Upper lobe of left lung (tissue), 6 donors: Measurements from ENCODE around the gene ZMYND12. TPM values are rescaled to one million over a fixed set of nuclear protein-coding genes. Genes with fewer than 3 reads are reported as not detected.

Experiments
- ATAC-seq, 2 donors: fragments of 200-7000 bp; cut with Tn5 transposase; one replicate each; pipeline ENCODE4 v1.9.1; 2022; ENCODE audit warnings: mild to moderate bottlenecking in 2 of 2, moderate library complexity in 2 of 2; ENCODE audit not compliant: low FRiP score in 2 of 2
- DNase-seq, 2 donors: peaks; one replicate each; pipeline ENCODE4 v3.0.0-alpha.2; 2019 to 2020
- H3K27ac ChIP-seq, 4 donors: fragments of 200-600 bp; sonication (generic); one replicate each; pipeline ENCODE4 v1.5.1; 2016 to 2019
- H3K27me3 ChIP-seq, 4 donors: fragments of 200-600 bp; sonication (generic); one replicate each; pipeline ENCODE4 v1.5.1; 2017 to 2019
- H3K36me3 ChIP-seq, 4 donors: fragments of 200-600 bp; sonication (generic); one replicate each; pipeline ENCODE4 v1.5.1; 2016 to 2019
- H3K4me1 ChIP-seq, 4 donors: fragments of 200-600 bp; sonication (generic); one replicate each; pipeline ENCODE4 v1.5.1; 2018 to 2019
- H3K4me3 ChIP-seq, 4 donors: fragments of 200-600 bp; sonication (generic); one replicate each; pipeline ENCODE4 v1.5.1; 2017 to 2019; ENCODE audit warnings: mild to moderate bottlenecking in 2 of 4, moderate library complexity in 1 of 4
- H3K9me3 ChIP-seq, 4 donors: fragments of 200-600 bp; sonication (generic); one replicate each; pipeline ENCODE4 v1.5.1; 2018 to 2019
- EP300 ChIP-seq, 4 donors: sonication (generic); formaldehyde crosslinking; IDR thresholded peaks; one replicate each; pipeline ENCODE4 v1.5.1; 2017; ENCODE audit warnings: antibody characterized with exemption in 4 of 4, control low read depth in 2 of 4
- POLR2A ChIP-seq, 4 donors: fragments of 450-650 bp; IDR thresholded peaks; one replicate each; pipeline ENCODE4 v1.5.1; 2016 to 2017; ENCODE audit warnings: antibody characterized with exemption in 4 of 4, mild to moderate bottlenecking in 2 of 4
- POLR2AphosphoS5 ChIP-seq, 2 donors: sonication (generic); formaldehyde crosslinking; IDR thresholded peaks; one replicate each; pipeline ENCODE4 v1.5.1; 2017; ENCODE audit warnings: antibody characterized with exemption in 2 of 2
- WGBS, 2 donors: methylation state at CpG; one replicate each; pipeline ENCODE4 v1.1.5; 2017 to 2018; 5-methylcytosine and 5-hydroxymethylcytosine counted together
- total RNA-seq, 6 donors: library from RNA; depleted of rRNA in 4 of 6; stranded (reverse); fragments of >200 nt in 4 of 6; gene quantifications; one replicate each; pipeline versions ENCODE4 v1.1.0 to v1.2.1, GENCODE V29; 2016 to 2021
- TF ChIP-seq, protein P1 (sequence below), 6 experiments: fragments of 450-650 bp in 4 of 6; fragments of 200-600 bp in 2 of 6; sonication (generic) in 2 of 6; IDR thresholded peaks; one replicate each; pipeline ENCODE4 v1.5.1; 2016 to 2019; ENCODE audit warnings: antibody characterized with exemption in 6 of 6
- donor health status: DM: no; HTN: no; CAD: no; lungs with moderate emphysema.
- donor health status: DM: no; HTN: yes; CAD: no; lungs with severe emphysema.

The ZMYND12 gene
- total RNA-seq, 6 donors from 2014 or later, result 1.5 to 9.4 (median 4.1) TPM; not detected in 1

DNA sequence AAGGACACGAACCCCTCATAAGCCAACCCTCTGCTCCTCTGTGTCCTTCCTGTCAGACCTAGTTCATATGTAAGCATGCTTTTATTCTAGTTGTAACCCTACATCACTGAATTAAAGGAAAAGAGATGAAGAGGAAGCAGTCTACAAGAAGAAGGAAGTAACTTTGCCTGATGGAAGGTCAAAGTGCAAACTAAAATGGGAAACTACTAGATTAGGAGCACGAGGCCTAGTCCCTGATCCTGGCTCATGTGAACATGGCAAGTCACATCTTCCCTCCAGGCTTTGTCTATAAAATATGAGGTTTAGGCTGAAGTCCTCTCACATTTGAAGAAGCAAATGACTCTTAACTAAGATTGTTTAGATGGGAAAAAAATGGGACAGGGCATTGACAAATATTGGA, 13.2 kb downstream of the ZMYND12 start:
- ATAC-seq (no peak), DNase-seq (no peak)
- no peak overlapping the region for H3K27ac ChIP-seq
- H3K4me3 ChIP-seq, result no peak overlapping the region
- no peaks in the 10 kb centered on the region for H3K9me3 ChIP-seq
- WGBS, 2 donors, result 34 to 66% methylated on average over 2 of the region's 2 CpGs
- H3K36me3 ChIP-seq, result no peaks in the 10 kb centered on the region
- H3K27me3 ChIP-seq, result no peaks in the 10 kb centered on the region
- H3K4me1 ChIP-seq, result no peaks in the 10 kb centered on the region
- no peak for TF ChIP-seq POLR2AphosphoS5 (IDR thresholded peaks at IDR 0.05)
- TF ChIP-seq, protein P1, sequence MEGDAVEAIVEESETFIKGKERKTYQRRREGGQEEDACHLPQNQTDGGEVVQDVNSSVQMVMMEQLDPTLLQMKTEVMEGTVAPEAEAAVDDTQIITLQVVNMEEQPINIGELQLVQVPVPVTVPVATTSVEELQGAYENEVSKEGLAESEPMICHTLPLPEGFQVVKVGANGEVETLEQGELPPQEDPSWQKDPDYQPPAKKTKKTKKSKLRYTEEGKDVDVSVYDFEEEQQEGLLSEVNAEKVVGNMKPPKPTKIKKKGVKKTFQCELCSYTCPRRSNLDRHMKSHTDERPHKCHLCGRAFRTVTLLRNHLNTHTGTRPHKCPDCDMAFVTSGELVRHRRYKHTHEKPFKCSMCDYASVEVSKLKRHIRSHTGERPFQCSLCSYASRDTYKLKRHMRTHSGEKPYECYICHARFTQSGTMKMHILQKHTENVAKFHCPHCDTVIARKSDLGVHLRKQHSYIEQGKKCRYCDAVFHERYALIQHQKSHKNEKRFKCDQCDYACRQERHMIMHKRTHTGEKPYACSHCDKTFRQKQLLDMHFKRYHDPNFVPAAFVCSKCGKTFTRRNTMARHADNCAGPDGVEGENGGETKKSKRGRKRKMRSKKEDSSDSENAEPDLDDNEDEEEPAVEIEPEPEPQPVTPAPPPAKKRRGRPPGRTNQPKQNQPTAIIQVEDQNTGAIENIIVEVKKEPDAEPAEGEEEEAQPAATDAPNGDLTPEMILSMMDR (IDR thresholded peaks at IDR 0.05), result no peak
- TF ChIP-seq EP300 (IDR thresholded peaks at IDR 0.05), result no peak
- TF ChIP-seq POLR2A (IDR thresholded peaks at IDR 0.05), result no peak

DNA sequence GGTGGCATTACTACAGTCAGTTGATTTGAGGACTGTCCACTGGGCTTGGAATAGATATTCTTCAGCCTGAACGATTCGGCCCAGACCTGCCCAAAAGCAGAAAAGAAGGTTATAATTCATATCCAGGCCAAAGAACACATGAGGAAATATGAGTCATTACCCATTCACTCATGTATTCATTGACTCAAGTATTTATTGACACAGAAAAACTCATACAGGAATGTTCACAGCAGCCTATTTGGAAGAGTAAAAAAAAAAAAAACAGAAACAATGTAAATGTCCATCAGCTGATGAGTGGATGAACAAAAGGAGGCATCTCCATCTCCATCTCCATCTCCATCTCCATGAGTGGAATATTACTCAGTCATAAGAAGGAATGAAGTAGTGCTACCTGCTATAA, 15.9 kb downstream of the ZMYND12 start:
- no peak for TF ChIP-seq POLR2AphosphoS5 (IDR thresholded peaks at IDR 0.05)
- TF ChIP-seq EP300 (IDR thresholded peaks at IDR 0.05), result no peak
- TF ChIP-seq POLR2A (IDR thresholded peaks at IDR 0.05), result no peak
- TF ChIP-seq, protein P1 (IDR thresholded peaks at IDR 0.05), result no peak
- no peak overlapping the region for H3K27ac ChIP-seq
- ATAC-seq (peak in 1 of 2 donors; percentile 32), DNase-seq (no peak)
- WGBS, 2 donors, result 62 to 64% methylated on average over 2 of the region's 2 CpGs
- no peaks in the 10 kb centered on the region for H3K4me1 ChIP-seq
- H3K4me3 ChIP-seq, result no peak overlapping the region
- H3K9me3 ChIP-seq, result no peaks in the 10 kb centered on the region
- no peaks in the 10 kb centered on the region for H3K36me3 ChIP-seq
- H3K27me3 ChIP-seq, result no peaks in the 10 kb centered on the region

DNA sequence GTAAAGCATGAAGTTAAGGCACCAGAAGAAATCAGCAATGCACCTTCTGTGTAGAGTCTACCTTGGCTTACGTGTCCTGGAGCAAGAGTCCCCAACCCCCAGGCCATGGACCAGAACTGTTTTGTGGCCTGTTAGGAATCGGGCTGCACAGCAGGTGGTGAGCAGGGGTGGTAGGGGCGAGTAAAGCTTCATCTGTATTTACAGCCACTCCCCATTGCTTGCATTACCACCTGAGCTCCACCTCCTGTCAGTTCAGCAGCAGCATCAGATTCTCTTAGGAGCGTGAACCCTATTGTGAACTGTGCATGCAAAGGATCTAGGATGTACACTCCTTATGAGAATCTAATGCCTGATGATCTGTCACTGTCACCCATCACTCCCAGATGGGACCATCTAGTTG, 21.5 kb downstream of the ZMYND12 start:
- ATAC-seq (no peak), DNase-seq (no peak)
- Histone ChIP-seq H3K4me1 (no peaks in the 10 kb centered on the region), H3K27ac (no peak overlapping the region), H3K27me3 (no peaks in the 10 kb centered on the region), H3K4me3 (no peak overlapping the region), H3K9me3 (no peaks in the 10 kb centered on the region), H3K36me3 (no peaks in the 10 kb centered on the region)
- WGBS, 2 donors, result 96 to 100% methylated on average over 4 of the region's 4 CpGs
- TF ChIP-seq POLR2AphosphoS5 (IDR thresholded peaks at IDR 0.05) (no peak), POLR2A (IDR thresholded peaks at IDR 0.05) (no peak), EP300 (IDR thresholded peaks at IDR 0.05) (no peak)
- TF ChIP-seq, protein P1 (IDR thresholded peaks at IDR 0.05), result no peak

DNA sequence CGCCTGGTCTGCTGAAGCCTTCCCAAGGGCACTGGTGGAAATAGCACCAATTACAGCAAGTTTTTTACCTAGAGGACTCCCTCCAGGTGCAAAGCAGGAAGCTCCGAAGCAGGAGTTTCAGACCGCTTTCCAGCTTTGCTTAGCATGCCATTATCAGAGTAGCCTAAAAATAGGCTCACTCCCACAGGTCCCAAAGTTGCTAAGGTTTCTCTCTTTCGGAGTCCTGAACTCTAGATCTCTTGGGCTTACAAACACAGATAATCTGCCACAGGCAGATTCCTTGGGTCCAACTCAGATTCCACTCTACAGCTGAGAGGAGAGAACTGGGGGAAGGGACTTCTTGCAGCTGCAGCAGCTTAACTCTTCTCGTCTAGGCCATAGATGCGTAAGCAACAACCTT, 22.5 kb downstream of the ZMYND12 start:
- H3K4me1 ChIP-seq, result no peaks in the 10 kb centered on the region
- ATAC-seq, result no peak
- 93 to 94% methylated on average over 6 of the region's 6 CpGs for WGBS, 2 donors
- DNase-seq, result no peak
- no peaks in the 10 kb centered on the region for H3K9me3 ChIP-seq
- TF ChIP-seq, protein P1 (IDR thresholded peaks at IDR 0.05), result no peak
- no peak for TF ChIP-seq EP300 (IDR thresholded peaks at IDR 0.05)
- no peak for TF ChIP-seq POLR2A (IDR thresholded peaks at IDR 0.05)
- no peak for TF ChIP-seq POLR2AphosphoS5 (IDR thresholded peaks at IDR 0.05)
- no peaks in the 10 kb centered on the region for H3K36me3 ChIP-seq
- no peak overlapping the region for H3K4me3 ChIP-seq
- no peak overlapping the region for H3K27ac ChIP-seq
- no peaks in the 10 kb centered on the region for H3K27me3 ChIP-seq

DNA sequence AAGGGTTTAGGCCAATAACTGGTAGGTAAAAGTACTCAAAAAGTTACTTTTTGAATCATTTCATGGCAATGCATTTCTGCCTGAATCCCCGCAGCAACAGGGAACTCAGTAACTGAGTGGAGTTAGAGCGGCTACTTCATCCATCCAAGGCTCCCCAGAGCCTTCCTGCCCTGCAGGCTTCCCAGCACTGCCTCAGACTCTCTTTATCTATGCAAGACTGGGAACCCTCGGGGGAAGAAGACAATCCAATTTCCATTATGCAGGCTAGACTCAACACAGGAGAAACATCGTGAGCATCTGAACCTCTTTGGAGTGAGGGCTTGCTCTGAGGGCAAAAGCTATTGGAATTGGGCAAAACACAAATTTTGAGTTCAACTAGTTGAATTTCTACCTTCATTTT, 23.1 kb downstream of the ZMYND12 start:
- 95 to 96% methylated on average over 4 of the region's 4 CpGs for WGBS, 2 donors
- ATAC-seq, result no peak
- H3K9me3 ChIP-seq, result no peaks in the 10 kb centered on the region

More for the DNA sequence above, 23.1 kb downstream of the ZMYND12 start:
- Histone ChIP-seq H3K4me3 (no peak overlapping the region), H3K36me3 (no peaks in the 10 kb centered on the region), H3K4me1 (no peaks in the 10 kb centered on the region), H3K27ac (no peak overlapping the region), H3K27me3 (no peaks in the 10 kb centered on the region)
- DNase-seq, result no peak
- TF ChIP-seq EP300 (IDR thresholded peaks at IDR 0.05) (no peak), POLR2AphosphoS5 (IDR thresholded peaks at IDR 0.05) (no peak), POLR2A (IDR thresholded peaks at IDR 0.05) (no peak)
- TF ChIP-seq, protein P1 (IDR thresholded peaks at IDR 0.05), result no peak
